Measurements from ENCODE around the gene NPW. TPM values are rescaled to one million over a fixed set of nuclear protein-coding genes. Genes with fewer than 3 reads are reported as not detected.

The NPW gene
- total and polyA plus RNA-seq, 2 donors (not counting 3 experiments of a cell fraction or from before 2014, with no cell fraction given): 0.84 to 3.3 TPM

GRCh38 chr16:1978476-1979120 is 41.0 kb upstream of the NPW start:
- no peaks in the 10 kb centered on the region for H4K20me1 ChIP-seq (replicated peaks; ENCODE audit: control insufficient read depth, extremely low read depth, insufficient read depth, low read length)
- ChIA-PET CTCF (interaction anchor here (0.9 kb wide), 1 partner anchor 25 kb away, joined by 3 read pairs; no protein-coding TSS in a partner anchor), POLR2A (no interaction called here)
- peaks cover under 1% of the 10 kb centered on the region for H3K79me2 ChIP-seq (ENCODE audit: control insufficient read depth, insufficient read depth, low read length)
- peaks cover 6% of the 10 kb centered on the region for H3K4me1 ChIP-seq (ENCODE audit: control insufficient read depth, extremely low read depth, insufficient read depth, low read length)
- no TSS peak for BruUV-seq (replicated peaks)
- no peak for FAIRE-seq
- H3K27ac ChIP-seq (ENCODE audit: insufficient read depth, low read depth, low read length): no peak overlapping the region
- H3K4me3 ChIP-seq (replicated peaks in 1 of 3; ENCODE audit: insufficient read depth in 1 of 3, low read depth in 1 of 3, low read length in 3 of 3): no peak overlapping the region
- H3K9me1 ChIP-seq (replicated peaks; ENCODE audit: control insufficient read depth, extremely low read depth, insufficient read depth, low read length): no peaks in the 10 kb centered on the region
- dilution Hi-C loops (cut with MboI; ENCODE audit: extremely low pct_ligation_motif_present, low sequenced_read_pairs) (no loop called here), intact Hi-C loops (cut with micrococcal nuclease) (no loop called here)
- no peak overlapping the region for H2AFZ ChIP-seq (ENCODE audit: low read depth, low read length)
- no peaks in the 10 kb centered on the region for H3K9me3 ChIP-seq (replicated peaks; ENCODE audit: control insufficient read depth, insufficient read depth, low read length)
- no peak overlapping the region for H3K9ac ChIP-seq (replicated peaks; ENCODE audit: extremely low read depth, insufficient read depth, low read length)
- TF ChIP-seq MYC (IDR thresholded peaks at IDR 0.05; ENCODE audit: low read depth, low read length): no peak
- no peak for TF ChIP-seq POLR2A (IDR thresholded peaks at IDR 0.05; ENCODE audit: low read depth, low read length)
- TF ChIP-seq POLR2AphosphoS5 (IDR thresholded peaks at IDR 0.05; ENCODE audit: insufficient read depth, low read depth, low read length): no peak
- no peak for TF ChIP-seq CTCF (IDR thresholded peaks at IDR 0.05; ENCODE audit: extremely low read depth in 1 of 2, insufficient read depth in 1 of 2, low read depth in 1 of 2, low read length in 2 of 2)
- no peak for TF ChIP-seq MAX (IDR thresholded peaks at IDR 0.05; ENCODE audit: insufficient read depth, insufficient read length)
- TF ChIP-seq GATA2 (IDR thresholded peaks at IDR 0.05; ENCODE audit: insufficient read depth, insufficient read length, low read depth, low read length): no peak
- TF ChIP-seq FOS (IDR thresholded peaks at IDR 0.05; ENCODE audit: borderline replicate concordance, insufficient read depth, low read length): no peak
- no peak for TF ChIP-seq EZH2 (IDR thresholded peaks at IDR 0.05; ENCODE audit: borderline replicate concordance, low read depth, low read length, severe bottlenecking)
- TF ChIP-seq JUN (IDR thresholded peaks at IDR 0.05; ENCODE audit: borderline replicate concordance, insufficient read depth, insufficient read length, low read depth): no peak
- peaks cover 9 to 37% of the 10 kb centered on the region in 2 experiments for H3K36me3 ChIP-seq (ENCODE audit: control insufficient read depth in 2 of 2, extremely low read depth in 1 of 2, insufficient read depth in 2 of 2, low read length in 2 of 2)
- H3K27me3 ChIP-seq (ENCODE audit: control insufficient read depth in 2 of 2, insufficient read depth in 2 of 2, low read length in 2 of 2): peaks cover 35 to 41% of the 10 kb centered on the region in 2 experiments
- no peak for DNase-seq (ENCODE audit: low read depth, low spot score)
- no peak overlapping the region for H3K4me2 ChIP-seq (ENCODE audit: insufficient read depth, low read length)
